SK-N-SH treated with all-trans-retinoic acid at 6 μM for 48 hours (cell line): ENCODE results near the gene ELFN2.

ENCODE experiments used
- PATZ1 ChIP-seq: fragments of 250-450 bp; sonication (Bioruptor Pico); IDR thresholded peaks from 2 replicates; pipeline ENCODE4 v1.8.0; 2020; ENCODE audit warnings: mild to moderate bottlenecking, moderate library complexity, borderline replicate concordance
- PPARA ChIP-seq: fragments of 250-450 bp; sonication (Bioruptor Pico); IDR thresholded peaks from 2 replicates; pipeline ENCODE4 v1.5.0; 2020; ENCODE audit warnings: mild to moderate bottlenecking, borderline replicate concordance
- TSHZ2 ChIP-seq: fragments of 250-450 bp; sonication (Bioruptor Pico); IDR thresholded peaks from 2 replicates; pipeline ENCODE4 v1.5.0; 2020; ENCODE audit warnings: mild to moderate bottlenecking, moderate library complexity
- ZFP30 ChIP-seq: fragments of 450-650 bp; formaldehyde crosslinking; IDR thresholded peaks from 2 replicates; pipeline ENCODE4 v1.5.0; 2022; ENCODE audit warnings: mild to moderate bottlenecking, moderate library complexity
- ZNF8 ChIP-seq: fragments of 450-650 bp; formaldehyde crosslinking; IDR thresholded peaks from 2 replicates; pipeline ENCODE4 v1.5.0; 2020; ENCODE audit warnings: mild to moderate bottlenecking, moderate library complexity
- TF ChIP-seq, protein P1 (sequence below): fragments of 250-450 bp; sonication (Bioruptor Pico); IDR thresholded peaks from 2 replicates; pipeline ENCODE4 v1.5.1; 2020; ENCODE audit warnings: low read depth, mild to moderate bottlenecking, moderate library complexity
- TF ChIP-seq, protein P2 (sequence below): fragments of 250-450 bp; sonication (Bioruptor Pico); IDR thresholded peaks from 2 replicates; pipeline ENCODE4 v1.5.1; 2021; ENCODE audit warnings: mild to moderate bottlenecking, moderate library complexity

DNA sequence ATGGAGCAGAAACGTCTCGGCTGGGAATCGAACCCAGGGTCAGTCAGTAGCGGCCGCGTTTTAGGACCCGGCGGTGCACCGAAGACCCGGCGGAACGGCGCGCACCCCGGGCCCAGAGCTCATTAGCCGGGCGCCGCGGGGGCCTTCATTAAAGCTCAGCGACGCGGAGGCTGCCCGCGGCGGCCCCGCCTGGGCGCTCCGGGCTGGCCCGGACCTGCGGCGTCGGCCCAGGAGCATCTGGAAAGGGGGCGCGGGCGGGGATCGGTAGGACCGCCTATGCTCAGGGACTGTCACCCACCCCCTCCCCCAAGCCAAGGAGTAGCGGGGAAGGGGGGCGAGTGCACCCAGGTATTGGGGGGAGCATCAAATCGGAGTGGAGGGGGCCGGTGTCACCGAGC lies 92.8 kb downstream of the ELFN2 start:
- no peak for TF ChIP-seq PATZ1 (CRISPR knock-in tag)
- no peak for TF ChIP-seq PPARA (CRISPR knock-in tag)
- TF ChIP-seq, protein P1, sequence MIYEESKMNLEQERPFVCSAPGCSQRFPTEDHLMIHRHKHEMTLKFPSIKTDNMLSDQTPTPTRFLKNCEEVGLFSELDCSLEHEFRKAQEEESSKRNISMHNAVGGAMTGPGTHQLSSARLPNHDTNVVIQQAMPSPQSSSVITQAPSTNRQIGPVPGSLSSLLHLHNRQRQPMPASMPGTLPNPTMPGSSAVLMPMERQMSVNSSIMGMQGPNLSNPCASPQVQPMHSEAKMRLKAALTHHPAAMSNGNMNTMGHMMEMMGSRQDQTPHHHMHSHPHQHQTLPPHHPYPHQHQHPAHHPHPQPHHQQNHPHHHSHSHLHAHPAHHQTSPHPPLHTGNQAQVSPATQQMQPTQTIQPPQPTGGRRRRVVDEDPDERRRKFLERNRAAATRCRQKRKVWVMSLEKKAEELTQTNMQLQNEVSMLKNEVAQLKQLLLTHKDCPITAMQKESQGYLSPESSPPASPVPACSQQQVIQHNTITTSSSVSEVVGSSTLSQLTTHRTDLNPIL (CRISPR knock-in tag) = no peak
- no peak for TF ChIP-seq ZNF8 (CRISPR knock-in tag)
- no peak for TF ChIP-seq ZFP30
- no peak for TF ChIP-seq TSHZ2 (CRISPR knock-in tag)
- TF ChIP-seq, protein P2, sequence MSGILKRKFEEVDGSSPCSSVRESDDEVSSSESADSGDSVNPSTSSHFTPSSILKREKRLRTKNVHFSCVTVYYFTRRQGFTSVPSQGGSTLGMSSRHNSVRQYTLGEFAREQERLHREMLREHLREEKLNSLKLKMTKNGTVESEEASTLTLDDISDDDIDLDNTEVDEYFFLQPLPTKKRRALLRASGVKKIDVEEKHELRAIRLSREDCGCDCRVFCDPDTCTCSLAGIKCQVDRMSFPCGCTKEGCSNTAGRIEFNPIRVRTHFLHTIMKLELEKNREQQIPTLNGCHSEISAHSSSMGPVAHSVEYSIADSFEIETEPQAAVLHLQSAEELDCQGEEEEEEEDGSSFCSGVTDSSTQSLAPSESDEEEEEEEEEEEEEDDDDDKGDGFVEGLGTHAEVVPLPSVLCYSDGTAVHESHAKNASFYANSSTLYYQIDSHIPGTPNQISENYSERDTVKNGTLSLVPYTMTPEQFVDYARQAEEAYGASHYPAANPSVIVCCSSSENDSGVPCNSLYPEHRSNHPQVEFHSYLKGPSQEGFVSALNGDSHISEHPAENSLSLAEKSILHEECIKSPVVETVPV (CRISPR knock-in tag) = no peak
